PFSK-1 (cell line): Measurements from ENCODE around the gene SEC16B.

ENCODE experiments used
- POLR2AphosphoS5 ChIP-seq: IDR thresholded peaks from 2 replicates; pipeline ENCODE4 v1.6.1; 2012; ENCODE audit warnings: low read depth, mild to moderate bottlenecking, control low read depth, low read length, moderate library complexity
- SIN3A ChIP-seq: IDR thresholded peaks from 2 replicates; pipeline ENCODE4 v1.6.1; 2012; ENCODE audit warnings: mild to moderate bottlenecking, low read length, moderate library complexity, borderline replicate concordance; ENCODE audit not compliant: insufficient read depth
- TF ChIP-seq, protein P1 (sequence below), 2 experiments: IDR thresholded peaks; 2 replicates each; pipeline versions ENCODE4 v1.6.1 to v1.8.0; 2011 to 2012; ENCODE audit warnings: low read depth in 2 of 2, low read length in 2 of 2, control low read depth in 1 of 2, inconsistent platforms in 1 of 2, mild to moderate bottlenecking in 1 of 2, moderate library complexity in 1 of 2; ENCODE audit not compliant: insufficient read depth in 1 of 2

DNA sequence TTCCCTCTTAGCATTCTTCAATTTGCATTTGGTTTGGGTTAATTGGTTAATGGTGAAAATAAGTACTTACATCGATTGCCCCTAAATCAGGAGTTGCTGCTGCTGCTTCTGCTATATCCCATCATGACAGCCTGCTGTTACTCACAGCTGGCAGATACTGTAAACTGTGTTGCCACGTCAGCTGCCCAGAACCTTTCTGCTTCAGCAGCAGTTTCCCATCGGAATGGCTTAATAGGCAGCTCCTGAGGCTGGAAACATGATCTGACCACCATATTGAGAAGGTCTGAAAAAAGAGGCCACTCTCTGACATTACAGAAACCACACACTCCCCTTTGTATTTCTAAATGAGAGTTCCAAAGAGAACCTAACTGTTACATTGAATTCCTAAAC, 14.3 kb upstream of the SEC16B start:
- TF ChIP-seq SIN3A (no peak), POLR2AphosphoS5 (no peak)
- TF ChIP-seq, protein P1, sequence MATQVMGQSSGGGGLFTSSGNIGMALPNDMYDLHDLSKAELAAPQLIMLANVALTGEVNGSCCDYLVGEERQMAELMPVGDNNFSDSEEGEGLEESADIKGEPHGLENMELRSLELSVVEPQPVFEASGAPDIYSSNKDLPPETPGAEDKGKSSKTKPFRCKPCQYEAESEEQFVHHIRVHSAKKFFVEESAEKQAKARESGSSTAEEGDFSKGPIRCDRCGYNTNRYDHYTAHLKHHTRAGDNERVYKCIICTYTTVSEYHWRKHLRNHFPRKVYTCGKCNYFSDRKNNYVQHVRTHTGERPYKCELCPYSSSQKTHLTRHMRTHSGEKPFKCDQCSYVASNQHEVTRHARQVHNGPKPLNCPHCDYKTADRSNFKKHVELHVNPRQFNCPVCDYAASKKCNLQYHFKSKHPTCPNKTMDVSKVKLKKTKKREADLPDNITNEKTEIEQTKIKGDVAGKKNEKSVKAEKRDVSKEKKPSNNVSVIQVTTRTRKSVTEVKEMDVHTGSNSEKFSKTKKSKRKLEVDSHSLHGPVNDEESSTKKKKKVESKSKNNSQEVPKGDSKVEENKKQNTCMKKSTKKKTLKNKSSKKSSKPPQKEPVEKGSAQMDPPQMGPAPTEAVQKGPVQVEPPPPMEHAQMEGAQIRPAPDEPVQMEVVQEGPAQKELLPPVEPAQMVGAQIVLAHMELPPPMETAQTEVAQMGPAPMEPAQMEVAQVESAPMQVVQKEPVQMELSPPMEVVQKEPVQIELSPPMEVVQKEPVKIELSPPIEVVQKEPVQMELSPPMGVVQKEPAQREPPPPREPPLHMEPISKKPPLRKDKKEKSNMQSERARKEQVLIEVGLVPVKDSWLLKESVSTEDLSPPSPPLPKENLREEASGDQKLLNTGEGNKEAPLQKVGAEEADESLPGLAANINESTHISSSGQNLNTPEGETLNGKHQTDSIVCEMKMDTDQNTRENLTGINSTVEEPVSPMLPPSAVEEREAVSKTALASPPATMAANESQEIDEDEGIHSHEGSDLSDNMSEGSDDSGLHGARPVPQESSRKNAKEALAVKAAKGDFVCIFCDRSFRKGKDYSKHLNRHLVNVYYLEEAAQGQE (IDR thresholded peaks at IDR 0.05; ENCODE audit: insufficient read depth in 1 of 2, low read depth in 2 of 2, low read length in 2 of 2), result no peak
